ENCODE results near the gene TACC3. TPM values are rescaled to one million over a fixed set of nuclear protein-coding genes. Genes with fewer than 3 reads are reported as not detected.

The TACC3 gene
- polyA plus RNA-seq, 1 of the 3 experiments (the other 2 are of a cell fraction): 49.5 TPM

DNA sequence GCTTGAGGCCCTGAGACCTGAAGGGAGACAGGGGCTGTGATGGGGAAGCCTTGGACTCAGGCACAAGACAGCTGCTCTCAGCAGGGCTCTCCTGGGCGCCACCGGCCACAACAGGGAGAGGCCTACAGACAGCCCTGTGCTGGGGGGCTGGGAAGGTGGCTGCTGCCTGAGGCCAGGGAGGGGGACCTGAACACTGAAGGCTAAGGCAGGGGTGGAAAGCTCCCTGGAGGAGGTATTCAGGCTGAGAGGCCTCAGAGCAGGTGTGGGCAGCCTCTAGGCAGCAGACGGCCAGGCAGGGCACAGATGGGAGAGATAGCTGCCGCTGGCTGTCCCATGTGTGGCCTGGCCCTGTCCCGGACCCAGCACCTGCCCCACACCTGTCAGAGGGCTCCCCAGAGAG lies 33.0 kb downstream of the TACC3 start:
- ChIA-PET POLR2A (no interaction called here), CTCF (interaction anchor here (0.8 to 12.0 kb wide), 11 partner anchors 9 to 174 kb away, joined by 3 to 88 read pairs (median 4); no protein-coding TSS in a partner anchor)
- Histone ChIP-seq H3K9ac (no peak overlapping the region), H3K4me3 (ENCODE audit: low read depth in 2 of 2, low read length in 1 of 2) (no peak overlapping the region), H3K27me3 (ENCODE audit: insufficient read depth) (no peaks in the 10 kb centered on the region), H3K9me3 (no peaks in the 10 kb centered on the region), H3K27ac (ENCODE audit: low read depth in 2 of 2, low read length in 1 of 2) (peak overlapping the region in 1 of 2 experiments; percentile 34; a peak in 1 of 4 replicates), H3F3A (replicated peaks; ENCODE audit: insufficient read depth) (no peaks in the 10 kb centered on the region), H3K4me1 (ENCODE audit: control insufficient read depth in 1 of 2, insufficient read depth in 2 of 2, low read depth in 1 of 2, low read length in 1 of 2) (peaks cover 0 to 30% of the 10 kb centered on the region in 2 experiments; a peak in 1 of 4 replicates), H3K9me2 (no peaks in the 10 kb centered on the region), H3K36me3 (replicated peaks in 1 of 2; ENCODE audit: control insufficient read depth in 1 of 2, insufficient read depth in 2 of 2, low read length in 1 of 2) (no peaks in the 10 kb centered on the region), H4K20me1 (ENCODE audit: insufficient read depth) (no peaks in the 10 kb centered on the region), H2AFZ (ENCODE audit: low read depth) (no peak overlapping the region), H3K79me2 (ENCODE audit: insufficient read depth) (no peaks in the 10 kb centered on the region), H3K4me2 (no peak overlapping the region)
- WGBS (ENCODE audit: low lambda C conversion rate): 73% methylated on average over 3 of the region's 5 CpGs
- DNase-seq: no peak
- TF ChIP-seq GATA2 (CRISPR knock-in tag; IDR thresholded peaks at IDR 0.05) (peak; percentile 57), TCF12 (IDR thresholded peaks at IDR 0.05) (no peak)

DNA sequence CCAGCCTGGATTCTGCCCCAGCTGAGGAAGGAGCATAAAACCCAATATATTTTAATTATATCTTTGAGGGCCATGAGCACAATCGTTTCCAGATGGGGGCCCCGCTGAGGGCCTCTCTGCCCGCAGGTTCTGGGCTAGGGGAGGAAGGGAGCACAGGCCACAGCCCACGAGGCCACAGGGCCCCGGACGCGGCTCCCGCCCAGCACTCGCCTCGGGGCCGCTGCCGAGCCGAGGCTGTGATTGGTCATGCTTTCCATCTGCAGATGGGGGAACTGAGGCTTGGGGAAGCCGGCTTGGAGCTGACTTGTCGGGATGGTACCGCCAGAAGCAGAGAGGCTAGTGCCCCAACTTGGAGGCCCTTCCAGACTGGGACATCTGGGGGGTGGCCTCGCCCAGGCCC lies 34.0 kb downstream of the TACC3 start:
- DNase-seq: no peak
- Histone ChIP-seq H3K27ac (ENCODE audit: low read depth in 2 of 2, low read length in 1 of 2) (no peak overlapping the region), H3K4me1 (ENCODE audit: control insufficient read depth in 1 of 2, insufficient read depth in 2 of 2, low read depth in 1 of 2, low read length in 1 of 2) (peaks cover 0 to 30% of the 10 kb centered on the region in 2 experiments; a peak in 1 of 4 replicates), H3K9ac (no peak overlapping the region), H4K20me1 (ENCODE audit: insufficient read depth) (no peaks in the 10 kb centered on the region), H3K36me3 (replicated peaks in 1 of 2; ENCODE audit: control insufficient read depth in 1 of 2, insufficient read depth in 2 of 2, low read length in 1 of 2) (no peaks in the 10 kb centered on the region), H3K79me2 (ENCODE audit: insufficient read depth) (no peaks in the 10 kb centered on the region), H3K4me3 (ENCODE audit: low read depth in 2 of 2, low read length in 1 of 2) (no peak overlapping the region), H3F3A (replicated peaks; ENCODE audit: insufficient read depth) (no peaks in the 10 kb centered on the region), H3K4me2 (no peak overlapping the region), H3K9me3 (no peaks in the 10 kb centered on the region), H3K27me3 (ENCODE audit: insufficient read depth) (no peaks in the 10 kb centered on the region), H3K9me2 (no peaks in the 10 kb centered on the region), H2AFZ (ENCODE audit: low read depth) (no peak overlapping the region)
- POLR2A ChIA-PET: no interaction called here
- 88% methylated on average over 11 of the region's 17 CpGs for WGBS (ENCODE audit: low lambda C conversion rate)
- TF ChIP-seq ELF1 (IDR thresholded peaks at IDR 0.05) (no peak), NRF1 (IDR thresholded peaks at IDR 0.05; ENCODE audit: low read depth, low read length) (no peak), FOXM1 (IDR thresholded peaks at IDR 0.05; ENCODE audit: low read depth) (no peak), RXRA (IDR thresholded peaks at IDR 0.05; ENCODE audit: borderline replicate concordance, low read depth) (no peak), TAF1 (IDR thresholded peaks at IDR 0.05; ENCODE audit: borderline replicate concordance, low read depth, low read length) (no peak), EP300 (IDR thresholded peaks at IDR 0.05; ENCODE audit: borderline replicate concordance in 1 of 2, low read depth in 1 of 2, low read length in 1 of 2) (no peak), JUND (IDR thresholded peaks at IDR 0.05) (no peak)
- TF ChIP-seq, protein P1, sequence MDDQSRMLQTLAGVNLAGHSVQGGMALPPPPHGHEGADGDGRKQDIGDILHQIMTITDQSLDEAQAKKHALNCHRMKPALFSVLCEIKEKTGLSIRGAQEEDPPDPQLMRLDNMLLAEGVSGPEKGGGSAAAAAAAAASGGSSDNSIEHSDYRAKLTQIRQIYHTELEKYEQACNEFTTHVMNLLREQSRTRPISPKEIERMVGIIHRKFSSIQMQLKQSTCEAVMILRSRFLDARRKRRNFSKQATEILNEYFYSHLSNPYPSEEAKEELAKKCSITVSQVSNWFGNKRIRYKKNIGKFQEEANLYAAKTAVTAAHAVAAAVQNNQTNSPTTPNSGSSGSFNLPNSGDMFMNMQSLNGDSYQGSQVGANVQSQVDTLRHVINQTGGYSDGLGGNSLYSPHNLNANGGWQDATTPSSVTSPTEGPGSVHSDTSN (IDR thresholded peaks at IDR 0.05): no peak
- TF ChIP-seq, protein P2, sequence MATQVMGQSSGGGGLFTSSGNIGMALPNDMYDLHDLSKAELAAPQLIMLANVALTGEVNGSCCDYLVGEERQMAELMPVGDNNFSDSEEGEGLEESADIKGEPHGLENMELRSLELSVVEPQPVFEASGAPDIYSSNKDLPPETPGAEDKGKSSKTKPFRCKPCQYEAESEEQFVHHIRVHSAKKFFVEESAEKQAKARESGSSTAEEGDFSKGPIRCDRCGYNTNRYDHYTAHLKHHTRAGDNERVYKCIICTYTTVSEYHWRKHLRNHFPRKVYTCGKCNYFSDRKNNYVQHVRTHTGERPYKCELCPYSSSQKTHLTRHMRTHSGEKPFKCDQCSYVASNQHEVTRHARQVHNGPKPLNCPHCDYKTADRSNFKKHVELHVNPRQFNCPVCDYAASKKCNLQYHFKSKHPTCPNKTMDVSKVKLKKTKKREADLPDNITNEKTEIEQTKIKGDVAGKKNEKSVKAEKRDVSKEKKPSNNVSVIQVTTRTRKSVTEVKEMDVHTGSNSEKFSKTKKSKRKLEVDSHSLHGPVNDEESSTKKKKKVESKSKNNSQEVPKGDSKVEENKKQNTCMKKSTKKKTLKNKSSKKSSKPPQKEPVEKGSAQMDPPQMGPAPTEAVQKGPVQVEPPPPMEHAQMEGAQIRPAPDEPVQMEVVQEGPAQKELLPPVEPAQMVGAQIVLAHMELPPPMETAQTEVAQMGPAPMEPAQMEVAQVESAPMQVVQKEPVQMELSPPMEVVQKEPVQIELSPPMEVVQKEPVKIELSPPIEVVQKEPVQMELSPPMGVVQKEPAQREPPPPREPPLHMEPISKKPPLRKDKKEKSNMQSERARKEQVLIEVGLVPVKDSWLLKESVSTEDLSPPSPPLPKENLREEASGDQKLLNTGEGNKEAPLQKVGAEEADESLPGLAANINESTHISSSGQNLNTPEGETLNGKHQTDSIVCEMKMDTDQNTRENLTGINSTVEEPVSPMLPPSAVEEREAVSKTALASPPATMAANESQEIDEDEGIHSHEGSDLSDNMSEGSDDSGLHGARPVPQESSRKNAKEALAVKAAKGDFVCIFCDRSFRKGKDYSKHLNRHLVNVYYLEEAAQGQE (IDR thresholded peaks at IDR 0.05; ENCODE audit: low read depth, low read length): no peak
- CTCF ChIA-PET: interaction anchor here (1.1 to 12.0 kb wide), 7 partner anchors 9 to 173 kb away, joined by 3 to 88 read pairs (median 8); no protein-coding TSS in a partner anchor

Measured in SK-N-SH (cell line).